Measurements from ENCODE around the gene OSBP.
"Not testable (repeated sequence)": the region's sequence is repeated elsewhere in the genome, so short reads cannot be mapped to it uniquely, and the experiment has no call there.

- not testable (repeated sequence) for TF ChIP-seq ZNF121 (CRISPR knock-in tag; IDR thresholded peaks at IDR 0.05); CTCF (IDR thresholded peaks at IDR 0.05)
These were observed 67.8 kb downstream of the OSBP start for GRCh38 chr11:59547605-59548308.
